Body of pancreas (tissue), 4 donors: Measurements from ENCODE around the gene TMEM269. TPM values are rescaled to one million over a fixed set of nuclear protein-coding genes. Genes with fewer than 3 reads are reported as not detected.

Experiments
- ATAC-seq: fragments of 150-250 bp; one replicate; pipeline ENCODE4 v1.9.1; 2016
- DNase-seq, 4 donors: peaks; one replicate each; pipeline ENCODE4 v3.0.0-alpha.2; 2019
- H3K27ac ChIP-seq, 4 donors: fragments of 200-600 bp; sonication (generic); 1 replicate in 3 of 4; 2 replicates in 1 of 4; pipeline versions ENCODE4 v1.5.1 to v1.6.1; 2016 to 2019; ENCODE audit warnings: mild to moderate bottlenecking in 1 of 4, mixed read lengths in 1 of 4, moderate library complexity in 1 of 4
- H3K27me3 ChIP-seq, 2 donors: fragments of 200-600 bp; sonication (generic); one replicate each; pipeline ENCODE4 v1.6.0; 2016; ENCODE audit warnings: mild to moderate bottlenecking in 1 of 2
- H3K36me3 ChIP-seq, 2 donors: fragments of 200-600 bp; sonication (generic); replicated peaks in 1 of 2; 2 replicates each; pipeline ENCODE4 v1.5.1; 2016; ENCODE audit warnings: low read depth in 2 of 2; ENCODE audit not compliant: insufficient read depth in 1 of 2
- H3K4me1 ChIP-seq: fragments of 200-600 bp; sonication (generic); one replicate; pipeline ENCODE4 v1.6.0; 2016
- H3K4me3 ChIP-seq, 2 donors: fragments of 200-600 bp; sonication (generic); 1 replicate in 1 of 2; 2 replicates in 1 of 2; pipeline ENCODE4 v1.5.1; 2016 to 2019
- H3K9me3 ChIP-seq, 3 donors: fragments of 200-600 bp; sonication (generic); 1 replicate in 2 of 3; 2 replicates in 1 of 3; pipeline ENCODE4 v1.5.1; 2016
- CTCF ChIP-seq, 7 experiments: fragments of 450-650 bp in 4 of 7; fragments of 200-600 bp in 3 of 7; sonication (generic) in 3 of 7; IDR thresholded peaks; one replicate each; pipeline ENCODE4 v1.5.1; 2016 to 2019; ENCODE audit warnings: antibody characterized with exemption in 7 of 7
- POLR2A ChIP-seq, 3 donors: fragments of 450-650 bp; IDR thresholded peaks; one replicate each; pipeline ENCODE4 v1.6.1; 2016; ENCODE audit warnings: antibody characterized with exemption in 3 of 3, mild to moderate bottlenecking in 2 of 3
- WGBS, 2 donors: methylation state at CpG; one replicate each; pipeline ENCODE4 v1.1.5; 2017; 5-methylcytosine and 5-hydroxymethylcytosine counted together
- intact Hi-C: fragments of 100-400 bp; cut with DNase I; formaldehyde crosslinking; loops from one replicate; pipeline ENCODE4 v1.15.1; 2023
- total RNA-seq, 2 donors: library from RNA; depleted of rRNA; stranded (reverse); fragments of >200 nt; gene quantifications; one replicate each; pipeline ENCODE4 v1.1.0, GENCODE V29; 2016

The TMEM269 gene
- total RNA-seq, 2 donors from 2014 or later: not detected

GRCh38 chr1:42739753-42740700 lies 44.8 kb upstream of the TMEM269 start, which contains the start of gene CLDN19:
CLDN19 (minus strand) TSS chr1:42740236; CDS start chr1:42740063, 173 bp downstream.
- Histone ChIP-seq H3K27me3 (no peaks in the 10 kb centered on the region), H3K36me3 (no peaks in the 10 kb centered on the region), H3K4me1 (no peaks in the 10 kb centered on the region), H3K4me3 (no peak within 1 kb of the TSS), H3K27ac (no peak within 1 kb of the TSS), H3K9me3 (no peaks in the 10 kb centered on the region)
- whole genome bisulfite sequencing, 2 donors: 69 to 73% methylated on average over 11 to 27 of the region's 27 CpGs
- TF ChIP-seq POLR2A (IDR thresholded peaks at IDR 0.05): no peak
- TF ChIP-seq CTCF (IDR thresholded peaks at IDR 0.05): no peak
- DNase-seq (no peak), ATAC-seq (no peak)
- intact Hi-C loops: loop anchor here (10.0 kb wide), 2 partner anchors 165 to 595 kb away; no protein-coding TSS in a partner anchor

- 70 to 74% methylated on average over 16 to 19 of the region's 19 CpGs for WGBS, 2 donors
- ATAC-seq (no peak), DNase-seq (no peak)
- intact Hi-C loops: loop anchor here (10.0 kb wide), 2 partner anchors 166 to 596 kb away; no protein-coding TSS in a partner anchor
- H3K4me1 ChIP-seq: no peaks in the 10 kb centered on the region
- H3K27ac ChIP-seq: no peak overlapping the region
- no peaks in the 10 kb centered on the region for H3K9me3 ChIP-seq
- H3K4me3 ChIP-seq: no peak overlapping the region
- H3K27me3 ChIP-seq: no peaks in the 10 kb centered on the region
- TF ChIP-seq POLR2A (IDR thresholded peaks at IDR 0.05): no peak
- no peak for TF ChIP-seq CTCF (IDR thresholded peaks at IDR 0.05)
- H3K36me3 ChIP-seq: no peaks in the 10 kb centered on the region
These were observed 43.8 kb upstream of the TMEM269 start for GRCh38 chr1:42740851-42741580.

- no peaks in the 10 kb centered on the region for H3K4me1 ChIP-seq
- H3K9me3 ChIP-seq: no peaks in the 10 kb centered on the region
- H3K27me3 ChIP-seq: no peaks in the 10 kb centered on the region
- DNase-seq: no peak
- TF ChIP-seq CTCF (IDR thresholded peaks at IDR 0.05): no peak
- no peak for TF ChIP-seq POLR2A (IDR thresholded peaks at IDR 0.05)
- no peak for ATAC-seq
- no peaks in the 10 kb centered on the region for H3K36me3 ChIP-seq
- intact Hi-C loops: loop anchor here (10.0 kb wide), 2 partner anchors 167 to 597 kb away; no protein-coding TSS in a partner anchor
- H3K27ac ChIP-seq: no peak overlapping the region
- no peak overlapping the region for H3K4me3 ChIP-seq
- WGBS, 2 donors: 84 to 90% methylated on average over 2 to 3 of the region's 4 CpGs
These were observed 43.1 kb upstream of the TMEM269 start for GRCh38 chr1:42741706-42742105.

- 88 to 90% methylated on average over 8 of the region's 8 CpGs for WGBS, 2 donors
- intact Hi-C loops: loop anchor here (10.0 kb wide), 2 partner anchors 167 to 597 kb away; no protein-coding TSS in a partner anchor
- ATAC-seq: no peak
- no peaks in the 10 kb centered on the region for H3K4me1 ChIP-seq
- H3K9me3 ChIP-seq: no peaks in the 10 kb centered on the region
- no peaks in the 10 kb centered on the region for H3K27me3 ChIP-seq
- no peak for DNase-seq
- no peak overlapping the region for H3K4me3 ChIP-seq
- H3K36me3 ChIP-seq: peaks cover 0 to 2% of the 10 kb centered on the region in 2 donors
- TF ChIP-seq CTCF (IDR thresholded peaks at IDR 0.05) (no peak), POLR2A (IDR thresholded peaks at IDR 0.05) (no peak)
- H3K27ac ChIP-seq: no peak overlapping the region
These were observed 42.6 kb upstream of the TMEM269 start for GRCh38 chr1:42742141-42742540.
